Mucosa of descending colon (tissue), 3 donors: Measurements from ENCODE around the gene HS3ST4. TPM values are rescaled to one million over a fixed set of nuclear protein-coding genes. Genes with fewer than 3 reads are reported as not detected.

Experiments
- ATAC-seq: fragments of 200-7000 bp; cut with Tn5 transposase; one replicate; pipeline ENCODE4 v1.9.1; 2020; ENCODE audit warnings: mild to moderate bottlenecking, moderate library complexity
- DNase-seq, 3 donors: peaks; one replicate each; pipeline ENCODE4 v3.0.0-alpha.2; 2020
- H3K36me3 ChIP-seq: fragments of 200-600 bp; one replicate; pipeline ENCODE4 v1.8.0; 2021; ENCODE audit warnings: low read depth, mild to moderate bottlenecking
- H3K4me1 ChIP-seq: fragments of 200-600 bp; one replicate; pipeline ENCODE4 v1.8.0; 2021; ENCODE audit warnings: low read depth, mild to moderate bottlenecking
- H3K4me3 ChIP-seq: fragments of 200-600 bp; one replicate; pipeline ENCODE4 v1.8.0; 2021; ENCODE audit warnings: mild to moderate bottlenecking
- H3K9me3 ChIP-seq: fragments of 200-600 bp; one replicate; pipeline ENCODE4 v1.8.0; 2021; ENCODE audit warnings: mild to moderate bottlenecking
- intact Hi-C, 2 donors: fragments of 100-400 bp; cut with DNase I in 1 of 2; cut with micrococcal nuclease in 1 of 2; formaldehyde crosslinking; loops; one replicate each; pipeline versions ENCODE4 v1.11.0 to v1.11.1; 2022; cut with DNase I, micrococcal nuclease
- total RNA-seq, 3 donors: library from RNA; stranded (reverse); fragmentation: NEBNext Ultra II Directional in 2 of 3; extraction: Animal tissue kit (Norgen Biotek cat#: 25700) in 2 of 3; gene quantifications; one replicate each; pipeline versions ENCODE4 v1.2.1 to v1.2.4, GENCODE V29; 2021 to 2023
- TF ChIP-seq, protein P1 (sequence below): fragments of 200-600 bp; IDR thresholded peaks from one replicate; pipeline ENCODE4 v1.8.0; 2022; ENCODE audit warnings: antibody characterized with exemption, mild to moderate bottlenecking
- donor health status: DM: no; HTN: no; CAD: no; lungs with moderate emphysema.
- donor health status: DM: no; HTN: no; CAD: no.
- donor health status: DM: no; HTN: yes; CAD: no.

HS3ST4 gene
- total RNA-seq, 3 donors from 2014 or later, result 0.41 TPM; not detected in 2

DNA sequence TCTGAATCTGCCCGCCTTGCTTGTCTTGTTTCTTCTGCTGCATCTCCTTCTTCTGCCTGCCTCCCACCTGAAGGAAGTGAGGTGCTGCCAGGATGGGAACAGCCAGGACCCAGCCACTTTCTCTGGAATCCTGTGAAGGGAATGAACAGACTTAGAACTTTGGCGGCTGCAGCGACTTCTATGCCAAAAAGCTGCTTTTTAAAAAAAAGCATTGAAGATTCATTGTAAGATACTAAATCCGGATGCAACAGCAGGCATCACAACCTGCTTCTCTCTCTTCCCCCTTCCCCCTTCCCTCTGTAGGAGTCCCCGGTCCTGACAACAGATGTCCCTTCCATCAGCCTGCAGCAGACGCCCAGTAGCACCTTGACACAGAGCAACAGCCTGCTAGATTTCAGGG lies 176.3 kb downstream of the HS3ST4 start:
- TF ChIP-seq, protein P1, sequence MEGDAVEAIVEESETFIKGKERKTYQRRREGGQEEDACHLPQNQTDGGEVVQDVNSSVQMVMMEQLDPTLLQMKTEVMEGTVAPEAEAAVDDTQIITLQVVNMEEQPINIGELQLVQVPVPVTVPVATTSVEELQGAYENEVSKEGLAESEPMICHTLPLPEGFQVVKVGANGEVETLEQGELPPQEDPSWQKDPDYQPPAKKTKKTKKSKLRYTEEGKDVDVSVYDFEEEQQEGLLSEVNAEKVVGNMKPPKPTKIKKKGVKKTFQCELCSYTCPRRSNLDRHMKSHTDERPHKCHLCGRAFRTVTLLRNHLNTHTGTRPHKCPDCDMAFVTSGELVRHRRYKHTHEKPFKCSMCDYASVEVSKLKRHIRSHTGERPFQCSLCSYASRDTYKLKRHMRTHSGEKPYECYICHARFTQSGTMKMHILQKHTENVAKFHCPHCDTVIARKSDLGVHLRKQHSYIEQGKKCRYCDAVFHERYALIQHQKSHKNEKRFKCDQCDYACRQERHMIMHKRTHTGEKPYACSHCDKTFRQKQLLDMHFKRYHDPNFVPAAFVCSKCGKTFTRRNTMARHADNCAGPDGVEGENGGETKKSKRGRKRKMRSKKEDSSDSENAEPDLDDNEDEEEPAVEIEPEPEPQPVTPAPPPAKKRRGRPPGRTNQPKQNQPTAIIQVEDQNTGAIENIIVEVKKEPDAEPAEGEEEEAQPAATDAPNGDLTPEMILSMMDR, result no peak
- no peak overlapping the region for H3K4me3 ChIP-seq
- ATAC-seq, result no peak
- no peak for DNase-seq
- intact Hi-C loops, result no loop called here
- H3K9me3 ChIP-seq, result no peaks in the 10 kb centered on the region
- H3K4me1 ChIP-seq, result no peaks in the 10 kb centered on the region
- no peaks in the 10 kb centered on the region for H3K36me3 ChIP-seq

DNA sequence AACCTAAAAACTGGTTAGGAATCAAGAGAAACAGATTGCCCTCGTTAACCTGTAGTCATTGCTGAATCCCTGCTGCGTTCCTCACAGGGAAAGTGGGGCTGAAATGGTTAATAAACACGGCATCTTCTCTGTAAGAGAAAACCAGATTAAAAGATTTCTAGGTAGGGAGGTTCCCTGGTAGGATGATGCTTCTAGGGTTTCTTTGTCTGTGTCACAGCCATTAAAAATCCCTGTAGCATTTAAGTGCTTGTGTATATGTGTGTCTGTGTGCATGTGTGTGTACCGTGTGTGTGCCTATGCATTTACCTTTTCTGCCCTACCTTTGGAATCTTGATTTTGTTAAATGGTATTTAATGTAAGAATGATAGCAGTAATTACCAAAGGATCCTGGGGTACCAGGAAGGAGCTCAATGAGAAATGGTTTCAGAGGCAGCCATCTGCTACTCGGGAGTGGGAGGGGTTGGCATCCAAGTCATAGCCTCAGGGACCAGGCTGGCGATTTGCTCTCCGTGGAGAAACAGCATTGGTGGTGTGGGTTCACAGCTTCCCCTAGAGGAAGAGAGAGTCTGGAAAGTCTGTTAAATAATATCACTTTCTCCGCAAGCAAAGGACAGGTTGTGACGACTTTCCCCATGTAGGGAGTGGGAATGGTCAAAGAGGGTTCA lies 177.1 kb downstream of the HS3ST4 start:
- intact Hi-C loops, result no loop called here
- ATAC-seq (no peak), DNase-seq (no peak)
- Histone ChIP-seq H3K9me3 (no peaks in the 10 kb centered on the region), H3K4me1 (no peaks in the 10 kb centered on the region), H3K36me3 (no peaks in the 10 kb centered on the region), H3K4me3 (no peak overlapping the region)
- TF ChIP-seq, protein P1, result no peak

DNA sequence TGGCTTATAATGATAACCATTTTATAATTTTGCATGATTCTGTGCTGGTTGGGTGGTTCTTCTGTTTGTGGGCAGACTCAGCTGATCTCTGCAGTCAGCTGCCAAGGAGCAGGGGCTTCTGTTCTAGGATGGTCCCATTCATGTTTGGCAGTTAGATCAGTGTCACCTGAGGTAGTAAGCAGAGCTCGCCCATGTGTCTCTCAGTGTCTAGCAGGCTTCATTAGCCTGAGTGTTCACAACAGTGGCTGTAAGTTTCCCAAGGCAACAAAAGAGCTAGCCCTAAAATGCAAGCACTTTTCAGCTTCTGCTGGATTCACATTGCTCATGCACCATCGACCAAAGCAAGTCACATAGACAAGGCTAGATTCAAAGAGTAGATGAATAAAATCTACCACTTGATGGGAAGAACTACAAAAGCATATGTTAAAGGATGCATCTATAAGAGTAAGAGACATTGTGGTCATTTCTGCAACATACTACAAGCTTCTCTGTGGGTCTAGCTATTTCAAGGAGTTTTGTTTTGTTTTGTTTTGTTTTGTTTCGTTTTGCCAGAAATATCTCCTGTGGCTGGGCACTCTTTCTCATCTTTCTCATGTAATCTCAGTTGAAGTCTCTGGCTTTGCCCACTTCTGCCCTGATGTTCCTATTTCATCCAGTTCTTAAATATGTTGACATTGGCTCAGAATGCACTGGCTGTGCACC lies 180.8 kb downstream of the HS3ST4 start:
- TF ChIP-seq, protein P1, result no peak
- ATAC-seq, result no peak
- intact Hi-C loops, result no loop called here

DNA sequence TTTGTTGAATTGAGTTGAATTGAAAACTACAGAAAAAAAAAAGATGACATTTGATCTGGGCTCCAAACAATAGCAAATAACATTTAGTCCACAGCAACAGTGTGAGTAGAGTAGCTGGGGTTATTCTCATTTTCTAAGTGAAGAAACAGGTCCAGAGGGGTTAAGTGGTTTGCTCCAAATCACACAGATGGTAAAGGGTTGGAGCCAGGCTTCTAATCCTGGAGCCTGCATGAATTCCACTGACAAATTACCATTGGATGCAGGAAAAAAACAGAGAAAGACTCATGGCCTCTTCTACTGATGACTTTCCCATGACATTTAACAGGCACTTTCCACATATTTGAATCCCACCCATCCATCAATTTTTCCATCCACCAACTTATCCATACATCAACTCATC lies 182.4 kb downstream of the HS3ST4 start:
- Histone ChIP-seq H3K36me3 (no peaks in the 10 kb centered on the region), H3K4me3 (no peak overlapping the region), H3K9me3 (no peaks in the 10 kb centered on the region), H3K4me1 (no peaks in the 10 kb centered on the region)
- ATAC-seq, result no peak
- DNase-seq, result no peak
- TF ChIP-seq, protein P1, result no peak
- intact Hi-C loops, result no loop called here

More for the DNA sequence above, 180.8 kb downstream of the HS3ST4 start:
- no peaks in the 10 kb centered on the region for H3K4me1 ChIP-seq
- no peak overlapping the region for H3K4me3 ChIP-seq
- H3K36me3 ChIP-seq, result no peaks in the 10 kb centered on the region
- no peak for DNase-seq
- no peaks in the 10 kb centered on the region for H3K9me3 ChIP-seq

DNA sequence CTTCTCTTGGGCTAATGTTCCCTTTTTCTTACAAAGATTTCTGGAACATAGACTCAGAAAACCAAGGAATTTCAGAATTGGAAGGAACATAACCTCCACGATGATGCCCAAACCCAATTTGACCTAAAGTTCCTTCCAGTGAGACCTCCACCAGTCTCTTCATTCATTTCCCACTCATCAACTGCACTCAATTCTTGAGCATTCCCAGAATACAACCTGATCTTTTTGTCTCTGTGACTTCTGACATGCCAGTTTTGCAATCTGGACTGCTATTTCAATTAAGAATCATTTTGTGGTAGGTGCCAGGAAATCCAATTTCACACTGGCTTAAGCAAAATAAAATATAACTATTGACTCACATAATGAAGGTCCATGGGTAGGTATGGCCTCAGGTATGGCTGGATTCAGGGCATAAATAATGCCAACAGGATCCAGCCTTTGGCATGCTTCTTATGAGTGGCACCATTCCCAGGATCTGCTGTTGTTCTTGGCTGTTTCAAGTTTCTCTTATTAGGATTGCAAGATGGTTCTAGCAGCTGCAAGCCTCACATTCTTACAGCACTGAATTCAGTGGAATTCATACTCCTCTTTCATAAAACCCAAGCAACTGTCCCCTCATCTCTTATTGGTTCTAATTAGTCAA lies 184.3 kb downstream of the HS3ST4 start:
- Histone ChIP-seq H3K4me1 (no peaks in the 10 kb centered on the region), H3K9me3 (no peaks in the 10 kb centered on the region), H3K4me3 (no peak overlapping the region), H3K36me3 (no peaks in the 10 kb centered on the region)
- intact Hi-C loops, result no loop called here
- TF ChIP-seq, protein P1, result no peak
- no peak for DNase-seq
- ATAC-seq, result no peak
